Ovary (tissue), 3 donors: ENCODE data around the gene SEC24A.

Experiments
- CTCF ChIP-seq, 3 donors: fragments of 450-650 bp in 2 of 3; fragments of 200-600 bp in 1 of 3; IDR thresholded peaks; one replicate each; pipeline versions ENCODE4 v1.5.1 to v1.8.0; 2016 to 2022; ENCODE audit warnings: antibody characterized with exemption in 3 of 3, mild to moderate bottlenecking in 1 of 3
- POLR2A ChIP-seq: fragments of 450-650 bp; IDR thresholded peaks from one replicate; pipeline ENCODE4 v1.6.1; 2017; ENCODE audit warnings: antibody characterized with exemption, mild to moderate bottlenecking, moderate library complexity
- donor health status: DM: no; HTN: no; CAD: no.

GRCh38 chr5:134742134-134742533 is 93.5 kb downstream of the SEC24A start:
- TF ChIP-seq CTCF (IDR thresholded peaks at IDR 0.05) = no peak
- TF ChIP-seq POLR2A = no peak
